Ovary (tissue), 3 donors: ENCODE data around the gene RNF214.

ENCODE experiments used
- EP300 ChIP-seq: sonication (generic); formaldehyde crosslinking; IDR thresholded peaks from one replicate; pipeline ENCODE4 v1.6.1; 2017; ENCODE audit warnings: antibody characterized with exemption
- POLR2A ChIP-seq: fragments of 450-650 bp; IDR thresholded peaks from one replicate; pipeline ENCODE4 v1.6.1; 2017; ENCODE audit warnings: antibody characterized with exemption, mild to moderate bottlenecking, moderate library complexity
- TF ChIP-seq, protein P1 (sequence below), 3 donors: fragments of 450-650 bp in 2 of 3; fragments of 200-600 bp in 1 of 3; IDR thresholded peaks; one replicate each; pipeline versions ENCODE4 v1.5.1 to v1.8.0; 2016 to 2022; ENCODE audit warnings: antibody characterized with exemption in 3 of 3, mild to moderate bottlenecking in 1 of 3
- donor health status: DM: no; HTN: no; CAD: no.

DNA sequence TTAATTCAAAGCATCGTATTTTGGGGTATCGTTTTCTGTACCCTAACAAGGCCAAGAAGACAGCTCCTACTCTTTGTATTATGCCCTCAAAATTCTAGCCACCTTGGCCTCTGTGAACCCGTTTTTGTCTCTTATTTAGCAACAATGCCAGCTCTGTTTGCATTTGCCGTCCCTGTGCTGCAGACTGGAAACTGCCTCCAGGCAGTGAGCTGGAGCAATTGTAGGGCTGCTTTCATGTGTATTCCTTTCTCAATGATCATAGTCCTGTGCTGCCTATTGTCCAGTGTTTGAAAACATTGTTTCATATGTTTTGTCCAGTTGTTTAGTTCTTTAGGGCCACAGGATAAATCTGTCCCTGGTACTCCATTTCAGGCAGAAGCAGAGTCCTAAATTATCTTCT is 38.7 kb downstream of the RNF214 start:
- TF ChIP-seq, protein P1, sequence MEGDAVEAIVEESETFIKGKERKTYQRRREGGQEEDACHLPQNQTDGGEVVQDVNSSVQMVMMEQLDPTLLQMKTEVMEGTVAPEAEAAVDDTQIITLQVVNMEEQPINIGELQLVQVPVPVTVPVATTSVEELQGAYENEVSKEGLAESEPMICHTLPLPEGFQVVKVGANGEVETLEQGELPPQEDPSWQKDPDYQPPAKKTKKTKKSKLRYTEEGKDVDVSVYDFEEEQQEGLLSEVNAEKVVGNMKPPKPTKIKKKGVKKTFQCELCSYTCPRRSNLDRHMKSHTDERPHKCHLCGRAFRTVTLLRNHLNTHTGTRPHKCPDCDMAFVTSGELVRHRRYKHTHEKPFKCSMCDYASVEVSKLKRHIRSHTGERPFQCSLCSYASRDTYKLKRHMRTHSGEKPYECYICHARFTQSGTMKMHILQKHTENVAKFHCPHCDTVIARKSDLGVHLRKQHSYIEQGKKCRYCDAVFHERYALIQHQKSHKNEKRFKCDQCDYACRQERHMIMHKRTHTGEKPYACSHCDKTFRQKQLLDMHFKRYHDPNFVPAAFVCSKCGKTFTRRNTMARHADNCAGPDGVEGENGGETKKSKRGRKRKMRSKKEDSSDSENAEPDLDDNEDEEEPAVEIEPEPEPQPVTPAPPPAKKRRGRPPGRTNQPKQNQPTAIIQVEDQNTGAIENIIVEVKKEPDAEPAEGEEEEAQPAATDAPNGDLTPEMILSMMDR (IDR thresholded peaks at IDR 0.05) = no peak
- TF ChIP-seq POLR2A (no peak), EP300 (no peak)
